HG03439 (cell line): ENCODE data around the gene C14orf132.

ENCODE experiments used
- ATAC-seq: cut with Tn5 transposase; IDR thresholded peaks from one replicate; pipeline ENCODE4 v1.9.1; 2021; ENCODE audit warnings: mild to moderate bottlenecking, moderate library complexity; ENCODE audit not compliant: unreplicated experiment

Gene C14orf132

DNA sequence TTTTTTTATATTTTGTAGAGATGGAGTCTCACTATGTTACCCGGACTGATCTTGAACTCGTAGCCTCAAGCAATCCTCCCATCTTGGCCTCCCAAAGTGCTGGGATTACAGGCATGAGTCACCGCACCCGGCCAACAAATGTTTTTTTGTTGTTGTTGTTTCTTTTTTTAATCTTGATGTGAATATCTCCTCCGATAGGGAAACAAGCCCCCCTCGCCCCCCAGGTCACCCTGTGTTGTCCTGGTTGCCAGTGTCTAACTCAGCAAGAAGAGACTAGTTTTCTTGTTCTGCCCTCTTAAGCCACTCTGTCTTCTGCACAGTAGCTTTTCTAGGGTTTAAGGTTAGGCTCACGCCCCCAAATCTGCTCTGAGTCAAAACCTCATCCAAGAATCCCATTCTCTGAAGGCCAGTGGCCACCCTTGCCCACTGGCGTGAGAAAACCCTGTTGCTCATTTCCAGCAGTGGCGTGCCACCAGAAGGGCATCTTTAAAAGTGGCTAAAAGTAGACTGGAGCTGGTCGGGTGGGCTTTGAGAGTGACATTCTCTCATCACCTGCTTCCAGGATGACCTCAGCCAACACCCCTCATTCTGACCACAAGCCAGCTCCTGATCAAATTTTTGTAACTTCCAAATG, 42.7 kb downstream of the C14orf132 start:
- ATAC-seq, result no peak

DNA sequence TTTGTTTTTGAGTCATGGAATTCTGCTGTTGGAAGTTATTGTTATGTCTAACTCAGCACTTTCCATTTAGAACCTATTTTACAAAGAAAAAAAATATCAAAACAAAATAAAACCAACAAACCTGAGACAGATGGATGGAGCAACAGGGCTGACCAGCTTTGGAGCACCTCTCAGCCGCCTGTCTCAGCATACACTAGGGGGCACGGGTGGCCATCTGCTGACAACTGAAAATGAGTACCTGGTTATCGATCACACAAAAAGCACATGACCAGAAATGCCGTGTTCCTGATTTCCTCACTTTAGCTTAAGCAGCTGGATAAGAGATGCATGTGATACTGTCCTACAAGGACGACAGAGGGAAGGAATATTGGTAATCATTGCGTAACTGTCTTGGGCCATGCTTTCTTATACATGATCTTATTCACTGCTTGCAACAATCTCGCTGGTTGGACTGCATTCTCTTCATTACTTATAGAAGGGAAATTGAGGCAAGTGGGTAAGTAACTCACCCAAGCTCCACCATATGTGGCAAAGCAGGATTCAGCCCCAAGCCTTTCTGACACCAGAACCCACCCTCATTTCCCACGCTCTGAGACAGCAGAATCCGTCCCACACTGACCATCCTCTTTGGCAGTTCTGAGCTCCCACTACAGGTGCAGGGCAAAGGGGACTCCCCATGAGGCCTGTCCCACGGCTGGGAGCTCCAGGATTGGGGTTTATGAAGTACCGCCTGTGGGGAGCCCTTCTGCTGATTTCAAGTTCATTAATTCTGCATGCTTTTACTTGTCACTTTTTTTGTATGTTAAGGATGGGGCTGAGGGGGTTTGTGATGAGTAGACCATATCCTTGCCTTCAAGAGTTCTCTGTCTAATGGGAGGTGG, 43.5 kb downstream of the C14orf132 start:
- no peak for ATAC-seq

DNA sequence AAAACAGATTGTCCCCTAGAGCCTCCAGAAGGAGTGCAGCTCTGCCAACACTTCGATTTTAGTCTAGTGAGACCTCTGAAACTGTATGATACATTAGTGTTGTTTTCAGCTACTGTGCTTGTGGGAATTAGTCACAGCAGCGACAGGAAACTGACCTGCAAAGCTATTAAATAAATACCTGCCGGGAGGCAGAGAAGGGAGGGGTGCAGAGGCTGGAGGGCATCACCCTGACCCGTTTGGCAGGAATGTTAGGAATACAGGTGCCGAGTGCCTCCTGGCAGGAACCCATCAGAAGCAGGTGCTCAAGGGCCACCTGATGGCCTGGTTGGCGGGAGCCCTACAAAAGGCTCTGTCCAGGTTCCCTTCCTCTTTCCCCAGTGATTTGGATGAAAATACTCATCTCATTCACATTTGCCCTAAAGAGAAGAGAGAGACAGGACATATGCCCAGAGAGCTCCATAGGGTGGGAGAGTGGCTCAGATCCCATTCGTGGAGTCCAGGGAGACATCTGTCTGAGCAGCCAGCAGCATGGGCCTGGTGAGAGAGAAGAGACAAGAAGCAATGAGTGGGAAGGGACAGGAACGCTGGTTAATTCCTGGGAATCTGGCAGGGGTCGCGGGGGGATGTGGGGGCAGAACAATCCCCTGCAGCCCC, 44.6 kb downstream of the C14orf132 start:
- ATAC-seq, result no peak

DNA sequence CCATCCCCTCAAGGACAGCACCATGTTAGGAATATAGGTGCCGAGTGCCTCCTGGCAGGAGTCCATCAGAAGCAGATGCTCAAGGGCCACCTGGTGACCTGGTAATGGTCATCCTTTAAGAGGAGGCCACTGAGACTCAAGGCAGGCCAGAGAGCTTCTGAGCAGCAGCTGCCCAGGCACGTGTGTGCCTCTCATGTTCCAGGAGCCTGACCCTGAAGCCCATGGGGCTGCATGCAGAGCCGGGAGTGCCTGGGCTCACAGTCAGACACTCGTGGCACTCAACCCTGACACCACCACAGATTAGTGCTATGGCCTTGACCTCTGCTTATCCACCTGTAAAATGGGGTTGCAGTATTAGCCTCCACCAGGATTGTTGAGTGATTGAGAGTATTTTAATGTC, 45.6 kb downstream of the C14orf132 start:
- ATAC-seq, result no peak

DNA sequence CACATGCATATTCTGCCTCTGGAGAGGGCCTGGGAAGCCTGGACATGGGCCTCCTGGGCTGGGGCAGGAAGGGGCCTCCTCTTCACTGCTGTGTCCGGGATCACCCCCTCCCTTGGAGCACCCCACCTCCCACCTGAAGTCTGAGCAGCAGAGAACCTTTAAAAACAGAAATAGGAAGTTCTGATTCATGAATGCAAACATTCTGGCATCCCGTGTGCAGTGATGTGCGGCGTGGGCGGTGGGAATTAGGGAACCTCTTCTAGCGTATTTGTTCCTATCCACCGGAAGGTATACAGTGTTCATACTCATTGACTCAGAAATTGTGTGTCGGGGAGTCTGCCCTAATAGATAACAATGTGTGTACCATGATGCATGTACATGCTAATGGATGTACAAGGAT, 46.2 kb downstream of the C14orf132 start:
- ATAC-seq, result no peak

DNA sequence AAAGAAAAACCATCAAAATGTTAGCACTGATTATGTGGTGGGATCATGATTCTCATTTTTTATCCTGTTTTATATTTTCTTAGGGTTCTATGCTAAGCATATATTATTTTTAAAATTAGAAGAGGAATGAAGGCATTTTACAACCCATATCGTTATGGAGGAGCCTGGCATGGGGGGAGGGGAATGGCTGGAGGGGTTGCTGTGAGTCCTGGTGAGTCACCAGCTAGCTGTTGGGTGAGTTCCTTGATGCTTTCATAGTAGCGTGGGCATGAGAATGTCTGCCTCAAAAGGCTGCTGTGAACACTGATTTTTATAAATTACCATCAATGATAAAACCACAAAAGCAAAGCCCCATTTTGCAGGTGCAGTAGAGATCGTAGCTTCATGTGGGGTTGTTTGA, 46.9 kb downstream of the C14orf132 start:
- no peak for ATAC-seq

DNA sequence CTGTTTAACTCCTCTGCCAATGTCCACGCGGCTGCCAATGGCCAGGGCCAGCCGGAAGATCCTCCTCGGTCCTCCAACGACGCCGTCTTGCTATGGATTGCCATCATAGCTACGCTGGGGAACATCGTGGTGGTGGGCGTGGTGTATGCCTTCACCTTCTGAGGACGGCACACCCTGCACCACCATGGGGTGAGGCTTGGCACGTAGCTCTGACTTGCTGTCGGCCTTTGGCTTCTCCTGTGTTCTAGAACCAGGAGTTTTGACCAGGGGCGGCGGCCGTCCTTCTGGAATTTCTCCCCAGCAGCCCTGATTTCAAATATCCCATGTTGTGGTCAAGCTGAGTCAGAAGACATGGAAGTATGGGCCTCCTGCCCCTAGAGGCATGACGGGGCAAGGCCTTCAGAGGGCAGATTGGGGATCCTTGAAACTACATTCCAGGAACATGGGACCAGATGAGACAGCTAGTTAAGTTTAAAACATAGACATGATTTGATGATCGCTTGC, 47.5 kb downstream of the C14orf132 start:
- ATAC-seq, result no peak

DNA sequence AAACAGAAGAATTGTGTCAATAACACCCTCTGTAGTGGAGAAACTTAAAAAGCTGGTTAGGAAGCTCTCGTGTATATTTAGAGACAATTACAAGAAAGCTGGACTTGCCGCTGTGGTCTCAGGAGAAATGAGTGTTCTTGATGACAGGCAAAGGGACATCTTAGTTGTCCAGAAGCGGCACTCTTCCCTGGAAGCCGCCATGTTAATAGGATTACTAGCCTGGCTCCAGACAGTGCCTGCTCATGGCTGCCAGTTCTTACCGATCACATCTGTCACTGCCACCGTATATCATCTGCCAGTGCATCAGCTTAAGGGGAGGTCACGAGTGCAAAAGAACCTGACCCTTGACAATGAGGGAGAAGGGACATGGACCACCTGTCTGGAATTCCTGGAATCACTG, 48.9 kb downstream of the C14orf132 start:
- no peak for ATAC-seq

DNA sequence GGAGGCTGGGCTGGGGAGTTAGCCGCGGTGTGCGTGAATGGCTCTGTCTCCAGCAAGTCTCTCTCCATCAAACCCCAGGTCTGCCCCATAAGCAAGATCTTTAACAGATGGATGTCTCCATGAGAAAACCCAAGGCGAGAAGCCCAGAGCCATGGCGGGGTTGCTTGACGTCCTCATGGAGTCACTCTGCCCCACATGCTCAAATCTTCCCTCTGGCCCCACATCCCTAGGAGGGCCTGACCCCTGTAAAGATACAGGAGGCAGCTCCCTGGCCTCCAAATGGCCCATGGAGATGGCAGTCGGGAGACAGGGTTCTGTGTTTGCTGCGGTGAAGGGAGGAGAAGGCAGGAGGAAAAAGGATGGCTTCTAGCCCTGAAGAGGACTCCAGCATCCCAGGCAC, 49.3 kb downstream of the C14orf132 start:
- no peak for ATAC-seq

DNA sequence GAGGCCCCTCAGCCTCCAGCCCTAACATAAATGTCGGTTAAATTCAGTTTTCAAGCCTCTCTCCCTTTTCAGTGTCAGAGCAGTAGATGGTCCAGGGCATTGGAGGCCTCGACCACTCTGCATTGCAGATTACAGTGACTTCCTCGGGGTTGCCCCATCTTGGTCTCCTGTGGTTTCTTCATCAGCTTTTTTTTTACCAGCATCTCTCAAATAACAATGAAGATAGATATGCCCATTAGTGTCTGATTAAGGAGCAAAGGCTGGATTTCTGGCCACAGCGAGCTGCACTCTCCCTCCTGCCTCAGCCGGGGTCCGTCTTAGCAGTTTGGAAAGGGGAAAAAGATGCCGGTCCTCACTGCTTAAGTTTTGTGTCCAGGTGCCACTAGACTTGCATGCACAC, 49.7 kb downstream of the C14orf132 start:
- ATAC-seq, result no peak

DNA sequence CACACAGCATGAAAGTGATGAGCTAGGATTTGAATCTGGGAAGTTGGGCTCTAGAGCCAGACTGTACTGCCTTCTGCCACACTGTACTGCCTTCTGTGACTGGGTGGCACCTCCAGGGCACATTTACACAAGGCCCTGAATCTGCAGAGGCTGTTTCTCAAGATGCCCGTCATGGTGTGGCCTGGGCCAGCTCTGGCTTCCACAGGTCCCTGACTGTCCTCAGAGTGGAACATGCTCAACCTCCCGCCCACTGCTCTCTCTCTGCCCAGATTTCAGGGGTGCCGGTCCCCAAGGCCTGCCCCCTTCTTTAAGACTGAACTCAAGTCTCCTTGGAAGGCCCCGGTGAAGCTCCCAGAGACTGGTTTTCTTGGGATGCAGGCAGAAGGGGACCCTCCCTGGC, 50.2 kb downstream of the C14orf132 start:
- no peak for ATAC-seq

DNA sequence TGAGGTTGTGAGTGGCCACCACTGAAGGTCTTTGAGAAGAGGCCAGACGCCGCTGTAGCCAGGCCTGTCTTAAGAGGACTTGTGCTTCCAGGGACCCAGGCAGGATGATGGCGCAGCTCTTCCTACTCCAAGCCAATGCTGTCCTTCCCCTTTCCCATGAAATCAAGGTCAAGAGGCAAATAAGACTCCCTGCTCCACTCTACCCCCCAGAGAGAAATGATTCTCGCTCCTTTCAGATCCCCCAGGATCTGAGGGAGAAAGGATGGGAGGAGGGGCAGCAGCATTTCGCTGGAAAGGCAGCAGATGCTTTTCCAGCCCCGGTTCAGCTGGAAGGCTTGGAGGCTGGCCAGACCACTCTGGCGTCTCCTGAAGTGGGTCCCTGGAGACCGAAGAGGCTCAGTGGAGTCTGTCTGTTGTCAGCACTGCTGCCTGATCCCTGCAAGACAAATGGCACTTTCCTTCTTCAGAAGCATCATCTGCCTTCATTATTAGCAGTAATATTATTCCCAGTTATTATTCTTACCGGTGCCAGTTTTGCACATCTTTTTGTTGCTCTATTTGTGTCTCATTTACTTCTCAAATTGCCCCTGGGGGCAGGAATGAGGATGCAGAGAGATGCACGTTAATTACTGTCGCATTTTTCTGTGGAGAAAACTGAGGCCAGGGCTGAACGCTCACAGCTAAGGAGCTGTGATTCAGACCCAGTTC, 51.4 kb downstream of the C14orf132 start:
- ATAC-seq, result no peak

DNA sequence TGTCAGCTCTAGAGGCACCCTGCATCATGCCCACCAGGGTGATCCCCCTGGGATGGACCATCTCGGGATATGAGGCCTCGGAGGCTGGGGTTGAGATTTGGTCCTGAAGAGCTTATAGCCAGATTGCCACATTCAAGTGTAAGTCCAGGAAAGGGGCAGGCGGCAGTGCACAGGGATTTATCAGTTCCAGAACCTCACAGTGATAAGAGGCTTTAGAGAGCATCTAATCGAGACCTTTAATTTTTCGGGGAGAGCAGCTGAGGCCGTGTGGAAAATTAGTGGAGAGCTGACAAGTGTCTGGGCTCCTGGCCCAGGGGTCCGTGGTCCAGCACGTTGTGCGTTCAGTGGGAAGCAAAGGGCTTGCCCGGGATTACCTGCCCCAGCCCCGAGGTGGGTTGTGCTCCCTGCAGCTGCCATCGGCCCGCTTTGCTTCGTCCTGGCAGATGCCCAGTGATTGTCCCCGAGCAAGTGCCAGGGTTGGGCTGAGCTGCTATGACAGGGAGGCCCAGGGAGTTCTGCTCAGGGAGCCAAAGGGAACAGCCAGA, 52.1 kb downstream of the C14orf132 start:
- no peak for ATAC-seq

DNA sequence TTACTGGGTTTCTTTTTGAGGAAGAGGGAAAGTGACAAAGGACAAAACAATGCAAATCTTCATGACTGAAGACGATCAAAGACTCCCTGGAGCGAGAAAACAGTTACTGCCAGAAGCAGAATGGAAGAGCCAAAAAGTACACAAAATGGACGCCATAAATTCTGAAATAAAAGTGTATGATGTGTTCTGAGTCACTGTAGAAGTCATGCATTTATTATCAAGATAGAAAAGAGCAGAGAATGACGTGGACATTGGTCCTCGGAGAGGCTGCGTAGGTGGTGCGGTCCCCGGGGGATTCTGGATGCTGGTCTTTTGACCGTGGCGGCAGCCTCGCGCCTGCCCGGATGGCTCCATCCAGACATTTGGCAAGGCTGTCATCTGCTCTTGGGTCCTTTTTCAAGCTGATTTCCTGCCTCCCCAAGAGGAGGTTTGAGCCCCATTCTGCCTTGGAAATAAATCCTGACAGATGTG, 52.8 kb downstream of the C14orf132 start:
- ATAC-seq, result no peak

DNA sequence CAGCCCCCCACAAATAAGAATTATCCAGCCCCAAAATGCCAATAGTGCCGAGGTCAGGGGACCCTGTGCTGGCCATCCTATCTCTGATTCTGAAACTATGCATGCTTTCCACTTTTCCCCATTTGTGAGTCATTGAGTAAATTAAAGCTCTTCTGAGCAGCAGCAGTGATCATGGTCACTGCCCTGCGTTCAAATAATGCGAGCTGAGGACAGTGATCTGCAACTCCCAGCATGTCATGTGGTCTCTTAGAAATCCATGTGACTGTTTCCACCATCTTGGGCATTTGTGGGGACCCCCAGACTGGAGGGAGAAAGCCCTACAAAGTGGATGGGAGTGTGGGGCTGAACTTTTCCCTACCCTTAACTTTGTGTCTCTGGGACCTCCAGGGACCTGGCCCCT, 53.8 kb downstream of the C14orf132 start:
- no peak for ATAC-seq

DNA sequence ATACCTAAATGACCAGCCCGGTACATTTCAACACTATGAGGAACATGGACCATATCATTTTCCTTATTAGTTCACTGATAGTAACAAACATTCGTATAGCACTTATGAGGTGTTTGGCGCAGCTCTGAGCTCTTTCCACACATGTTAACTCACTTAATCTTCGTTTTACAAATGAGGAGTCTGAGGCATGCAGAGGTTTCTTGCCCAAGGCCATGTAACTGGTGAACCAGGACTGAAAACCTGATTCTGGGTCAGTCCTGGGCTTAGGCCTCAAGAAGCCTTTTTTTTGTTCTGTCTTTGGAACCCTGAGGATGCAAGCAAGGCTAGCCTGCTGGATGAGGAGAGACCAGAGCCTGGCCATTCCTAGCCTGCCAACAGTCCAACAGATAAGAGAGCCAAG, 55.0 kb downstream of the C14orf132 start:
- no peak for ATAC-seq

DNA sequence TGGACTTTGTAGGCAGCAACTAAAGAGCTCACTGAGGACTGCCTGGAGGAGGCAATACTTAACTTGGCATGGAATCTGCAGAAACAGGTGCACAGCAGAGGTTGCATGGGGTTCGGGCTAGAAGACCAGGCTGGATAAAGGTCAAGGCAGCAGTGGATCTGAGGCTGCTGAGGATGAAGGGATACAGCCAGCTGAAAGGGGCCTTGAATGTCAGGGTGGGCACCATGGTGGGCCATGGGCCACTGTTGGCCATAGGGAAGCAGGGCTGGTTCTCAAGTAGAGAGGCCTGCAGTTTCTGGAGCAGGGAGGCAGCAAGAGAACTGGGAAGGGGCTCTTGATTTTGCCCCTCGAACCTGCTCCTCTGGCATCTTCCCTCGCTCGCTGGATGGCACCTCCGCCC, 55.5 kb downstream of the C14orf132 start:
- ATAC-seq, result no peak

DNA sequence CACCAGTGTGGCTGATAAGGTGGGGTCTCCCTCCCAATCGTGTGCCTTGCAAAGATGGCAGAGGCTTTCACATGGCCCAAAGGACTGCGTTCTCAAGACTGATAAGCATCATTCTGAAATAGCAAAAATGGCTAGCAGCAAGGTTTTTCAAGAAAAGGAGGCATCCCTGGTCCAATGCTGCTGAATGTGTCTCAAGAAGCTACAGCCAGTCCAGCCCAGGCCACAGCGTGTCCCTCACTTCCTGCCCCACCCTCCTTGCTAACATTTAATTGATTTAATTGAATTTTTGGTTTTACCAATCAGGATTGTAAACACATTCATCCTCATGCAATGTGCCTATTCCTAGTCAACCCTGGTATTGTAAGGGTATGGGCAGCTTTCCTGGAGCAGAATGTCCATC, 55.9 kb downstream of the C14orf132 start:
- no peak for ATAC-seq

DNA sequence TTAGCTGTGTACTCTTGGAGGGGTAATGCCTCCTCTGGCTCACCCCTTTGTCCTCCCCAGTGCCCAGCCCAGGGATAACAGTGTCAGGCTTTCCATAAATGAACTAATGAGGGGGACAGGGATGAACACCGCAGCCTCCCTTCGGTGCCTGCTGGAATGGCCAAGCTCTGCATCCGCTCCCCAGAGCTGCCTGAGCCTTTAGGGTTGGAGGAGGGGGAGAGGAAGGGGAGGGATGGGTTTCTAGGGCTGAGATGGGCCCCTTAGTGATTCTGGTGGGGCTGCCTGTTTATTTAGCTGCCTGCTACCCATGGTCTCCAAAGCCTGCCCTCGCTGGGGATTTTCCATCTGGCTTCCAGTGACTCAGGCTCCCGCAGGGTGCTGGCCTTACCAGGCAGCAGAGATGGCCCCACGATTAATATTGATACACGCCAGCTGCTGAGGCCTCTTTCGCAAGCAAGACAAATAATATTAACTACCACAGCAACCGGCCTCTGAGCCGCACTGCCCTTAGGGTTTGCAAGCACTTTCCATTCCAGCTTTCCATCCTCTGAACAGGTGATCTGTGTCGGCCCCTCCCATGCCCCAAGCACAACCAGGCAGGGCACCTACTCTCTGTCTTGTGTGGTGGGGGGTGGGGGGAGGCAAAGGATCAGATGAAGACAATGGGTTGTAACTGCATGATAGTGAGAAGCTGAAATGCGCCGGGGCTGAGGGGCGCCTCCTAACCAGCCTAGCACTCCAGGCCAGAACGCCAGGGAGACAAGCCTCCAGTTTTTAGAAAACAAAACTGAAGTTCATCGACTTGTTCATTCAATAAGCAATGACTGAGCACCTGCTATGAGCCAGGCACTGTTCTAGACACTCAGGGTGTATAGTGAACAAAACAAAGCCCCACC, 56.7 kb downstream of the C14orf132 start:
- ATAC-seq, result no peak
